ENCODE results near the gene SNCAIP.
A peak's percentile ranks its signal among the peaks of the same experiment; 100 is the strongest.

SNCAIP gene

DNA sequence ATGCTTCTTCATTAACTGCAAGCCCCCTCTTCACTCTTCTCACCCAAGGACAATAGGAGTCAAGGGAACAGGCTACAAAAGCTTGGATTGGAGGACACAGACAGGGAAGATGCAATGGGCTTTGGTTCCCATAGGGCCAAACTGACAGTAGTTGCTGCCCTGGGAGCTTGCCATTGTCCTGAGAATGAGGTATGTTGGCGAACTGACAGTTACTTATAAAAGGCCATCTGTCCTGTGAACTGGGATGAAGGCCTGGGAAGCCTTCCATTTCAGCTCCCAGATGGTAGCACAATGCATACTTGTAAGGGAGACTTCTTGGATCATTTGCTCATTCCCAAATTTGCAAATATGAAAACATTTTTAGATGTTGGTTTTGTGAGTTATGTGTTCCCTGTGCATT is 88.9 kb downstream of the SNCAIP start:
- no peak overlapping the region for H3K27ac ChIP-seq
- H3K9ac ChIP-seq (ENCODE audit: insufficient read length) = no peak overlapping the region
- H3K36me3 ChIP-seq (ENCODE audit: insufficient read depth, low read length) = no peaks in the 10 kb centered on the region
- H3K4me3 ChIP-seq = no peak overlapping the region
- no peaks in the 10 kb centered on the region for H3K9me3 ChIP-seq (ENCODE audit: low read depth, low read length)
- DNase-seq (ENCODE audit: low read depth, low spot score) = no peak
- TF ChIP-seq EZH2 (IDR thresholded peaks at IDR 0.05) (no peak), FOXP2 (optimal IDR thresholded peaks at IDR 0.05; ENCODE audit: control extremely low read depth, extremely low read length, insufficient read depth) (no peak), POLR2AphosphoS5 (IDR thresholded peaks at IDR 0.05; ENCODE audit: borderline replicate concordance, low read depth, low read length) (no peak)

DNA sequence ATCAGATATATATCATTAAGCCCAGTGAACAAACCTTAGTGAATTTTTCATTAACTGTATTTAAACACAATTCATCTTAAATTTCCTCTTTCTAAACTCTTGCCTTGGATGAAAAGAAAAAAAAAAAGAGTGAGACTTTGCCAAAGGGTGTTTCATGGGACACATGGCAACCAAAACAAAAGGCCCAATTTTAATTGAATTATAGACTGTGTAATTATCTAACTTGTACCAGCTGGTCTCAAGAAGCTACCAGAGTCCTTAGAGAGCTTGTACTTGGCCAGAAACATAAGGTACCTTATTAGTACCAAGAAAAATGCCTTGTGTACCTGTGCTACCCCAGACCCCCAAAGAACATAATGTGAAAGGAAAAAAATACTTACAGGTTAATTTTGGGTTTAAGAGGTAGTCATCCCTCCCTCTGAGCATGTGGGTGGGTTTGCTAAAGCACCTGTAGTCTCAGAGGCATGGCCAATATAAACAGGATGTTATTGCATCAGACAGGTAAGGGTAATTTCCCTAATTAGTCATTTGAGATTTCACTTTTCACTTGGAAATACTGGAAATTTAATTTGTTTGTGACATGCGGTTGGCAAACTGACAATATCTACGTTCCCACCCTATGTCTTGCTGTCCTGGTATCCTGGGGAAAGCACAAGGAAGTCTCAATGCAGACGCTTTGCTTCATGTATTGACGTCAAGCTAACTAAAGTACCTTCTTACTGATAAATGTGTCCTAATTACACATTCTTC is 90.1 kb downstream of the SNCAIP start:
- H3K36me3 ChIP-seq (ENCODE audit: insufficient read depth, low read length) = no peaks in the 10 kb centered on the region
- no peak for TF ChIP-seq POLR2AphosphoS5 (IDR thresholded peaks at IDR 0.05; ENCODE audit: borderline replicate concordance, low read depth, low read length)
- no peak for TF ChIP-seq EZH2 (IDR thresholded peaks at IDR 0.05)
- TF ChIP-seq FOXP2 (optimal IDR thresholded peaks at IDR 0.05; ENCODE audit: control extremely low read depth, extremely low read length, insufficient read depth) = no peak
- no peaks in the 10 kb centered on the region for H3K9me3 ChIP-seq (ENCODE audit: low read depth, low read length)
- H3K4me3 ChIP-seq = no peak overlapping the region
- no peak for DNase-seq (ENCODE audit: low read depth, low spot score)
- no peak overlapping the region for H3K27ac ChIP-seq
- H3K9ac ChIP-seq (ENCODE audit: insufficient read length) = no peak overlapping the region

DNA sequence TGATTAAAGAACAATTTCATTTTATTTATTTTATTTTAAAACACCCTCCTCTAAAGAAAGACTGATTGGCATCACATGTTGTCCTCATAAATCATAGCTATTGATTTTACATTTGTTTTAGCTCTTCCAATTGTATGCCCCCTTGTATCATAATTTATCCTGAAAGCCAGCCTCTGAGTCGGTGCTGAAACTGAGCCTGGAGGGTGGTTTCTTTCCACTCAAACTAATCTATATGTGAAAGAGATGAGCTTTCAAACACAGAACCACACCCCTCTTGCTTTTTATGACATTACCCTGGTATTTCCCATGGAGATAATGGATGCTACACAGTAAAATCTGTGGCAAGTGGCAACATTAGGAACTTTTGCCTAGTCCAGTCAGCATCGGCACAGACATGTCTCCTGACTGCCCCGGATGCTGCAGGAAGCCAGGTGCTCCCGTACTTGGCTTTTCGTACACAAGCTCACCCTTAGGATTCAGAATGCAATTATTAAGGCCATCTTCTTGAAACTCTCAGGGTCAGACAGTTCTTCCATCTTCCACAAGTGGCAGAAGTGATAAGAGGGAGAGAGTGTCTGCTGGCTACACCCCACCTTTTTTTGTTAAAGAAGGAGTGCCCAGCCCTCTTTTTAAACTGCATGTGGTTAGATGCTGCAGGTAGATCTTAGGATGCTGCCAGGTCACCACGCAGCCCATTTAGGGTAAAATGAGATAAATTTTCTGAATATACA is 91.1 kb downstream of the SNCAIP start:
- DNase-seq (ENCODE audit: low read depth, low spot score) = no peak
- Histone ChIP-seq H3K9me3 (ENCODE audit: low read depth, low read length) (no peaks in the 10 kb centered on the region), H3K27ac (no peak overlapping the region), H3K4me3 (no peak overlapping the region), H3K9ac (ENCODE audit: insufficient read length) (no peak overlapping the region), H3K36me3 (ENCODE audit: insufficient read depth, low read length) (no peaks in the 10 kb centered on the region)
- TF ChIP-seq EZH2 (IDR thresholded peaks at IDR 0.05) = no peak
- no peak for TF ChIP-seq POLR2AphosphoS5 (IDR thresholded peaks at IDR 0.05; ENCODE audit: borderline replicate concordance, low read depth, low read length)
- no peak for TF ChIP-seq FOXP2 (optimal IDR thresholded peaks at IDR 0.05; ENCODE audit: control extremely low read depth, extremely low read length, insufficient read depth)

DNA sequence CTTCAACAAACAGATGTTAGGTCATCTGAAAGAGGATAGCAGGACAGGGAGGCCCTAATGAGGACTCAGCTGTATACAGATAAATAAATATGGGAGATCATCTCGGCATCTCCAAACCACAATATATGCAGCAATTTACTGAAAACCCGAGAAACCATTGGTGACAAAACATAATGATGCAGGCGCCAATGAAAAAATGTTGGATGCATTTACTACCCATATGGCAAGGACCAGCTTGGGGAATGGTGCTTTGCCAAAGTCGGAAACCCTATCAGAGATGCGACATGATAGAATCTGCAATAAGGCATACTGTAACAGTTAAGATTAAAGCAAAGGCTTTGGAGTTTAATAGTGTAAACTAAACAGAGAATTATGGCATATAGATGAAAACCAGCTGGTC is 92.0 kb downstream of the SNCAIP start:
- H3K9me3 ChIP-seq (ENCODE audit: low read depth, low read length) = no peaks in the 10 kb centered on the region
- H3K36me3 ChIP-seq (ENCODE audit: insufficient read depth, low read length) = no peaks in the 10 kb centered on the region
- no peak overlapping the region for H3K9ac ChIP-seq (ENCODE audit: insufficient read length)
- no peak for DNase-seq (ENCODE audit: low read depth, low spot score)
- TF ChIP-seq EZH2 (IDR thresholded peaks at IDR 0.05) = no peak
- TF ChIP-seq FOXP2 (optimal IDR thresholded peaks at IDR 0.05; ENCODE audit: control extremely low read depth, extremely low read length, insufficient read depth) = no peak
- no peak overlapping the region for H3K27ac ChIP-seq
- H3K4me3 ChIP-seq = no peak overlapping the region

DNA sequence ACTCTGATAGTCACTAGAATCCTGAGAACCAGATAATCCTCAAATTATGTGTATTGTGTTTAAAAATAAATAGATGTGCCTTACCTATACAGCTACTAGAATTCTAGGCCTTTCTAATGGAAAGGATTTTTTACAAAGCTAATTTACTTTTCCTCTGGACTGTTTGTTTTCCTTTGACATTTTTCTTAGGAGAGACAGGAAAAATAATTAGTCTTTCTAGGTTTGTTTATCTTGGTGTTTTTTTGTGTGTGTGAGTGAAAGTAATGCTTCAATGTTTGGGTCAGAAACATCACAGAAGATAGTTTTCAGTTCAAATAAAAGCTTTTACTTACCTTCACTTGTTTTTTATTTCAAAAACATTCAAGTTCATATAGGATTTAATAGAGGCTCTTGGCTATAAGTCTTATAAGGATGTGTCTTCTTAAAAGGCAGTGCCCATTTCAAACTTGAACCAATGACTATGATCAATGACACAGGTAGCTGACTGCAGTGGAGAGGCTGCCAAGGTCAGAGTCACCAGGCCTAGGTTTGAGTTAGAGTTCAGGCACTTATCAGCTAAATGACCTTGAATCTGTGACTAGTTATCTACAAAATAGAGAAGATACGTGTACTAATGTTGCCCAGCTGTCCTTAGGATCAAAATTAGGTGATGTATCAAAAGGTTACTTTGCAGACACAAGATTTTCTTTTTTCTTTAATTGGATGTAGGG is 92.8 kb downstream of the SNCAIP start:
- Histone ChIP-seq H3K36me3 (ENCODE audit: insufficient read depth, low read length) (no peaks in the 10 kb centered on the region), H3K4me3 (no peak overlapping the region), H3K27ac (no peak overlapping the region), H3K9me3 (ENCODE audit: low read depth, low read length) (no peaks in the 10 kb centered on the region), H3K9ac (ENCODE audit: insufficient read length) (no peak overlapping the region)
- DNase-seq (ENCODE audit: low read depth, low spot score) = no peak
- no peak for TF ChIP-seq POLR2AphosphoS5 (IDR thresholded peaks at IDR 0.05; ENCODE audit: borderline replicate concordance, low read depth, low read length)
- no peak for TF ChIP-seq FOXP2 (optimal IDR thresholded peaks at IDR 0.05; ENCODE audit: control extremely low read depth, extremely low read length, insufficient read depth)
- no peak for TF ChIP-seq EZH2 (IDR thresholded peaks at IDR 0.05)

DNA sequence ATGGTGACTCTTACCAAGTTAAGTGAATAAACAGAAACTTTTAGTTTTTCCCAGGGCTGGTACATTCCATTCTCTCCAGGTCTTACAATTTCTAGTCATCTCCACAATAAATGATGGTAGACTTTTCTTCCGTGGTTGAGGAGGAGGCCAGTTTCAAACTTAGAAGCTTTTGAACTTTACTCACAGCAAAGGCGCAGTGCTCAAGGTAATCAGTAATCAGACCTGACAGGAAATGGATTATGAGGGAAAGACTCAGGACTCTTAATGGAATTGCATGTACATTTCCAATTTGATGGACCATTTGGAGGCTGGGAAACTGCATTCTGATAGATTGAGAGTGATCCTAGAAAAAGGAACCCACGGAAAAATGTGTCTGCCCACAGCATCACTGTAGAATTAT is 93.7 kb downstream of the SNCAIP start:
- Histone ChIP-seq H3K4me3 (no peak overlapping the region), H3K9me3 (ENCODE audit: low read depth, low read length) (no peaks in the 10 kb centered on the region), H3K27ac (no peak overlapping the region), H3K9ac (ENCODE audit: insufficient read length) (no peak overlapping the region), H3K36me3 (ENCODE audit: insufficient read depth, low read length) (no peaks in the 10 kb centered on the region)
- DNase-seq (ENCODE audit: low read depth, low spot score) = no peak
- TF ChIP-seq POLR2AphosphoS5 (IDR thresholded peaks at IDR 0.05; ENCODE audit: borderline replicate concordance, low read depth, low read length) (no peak), EZH2 (IDR thresholded peaks at IDR 0.05) (no peak), FOXP2 (optimal IDR thresholded peaks at IDR 0.05; ENCODE audit: control extremely low read depth, extremely low read length, insufficient read depth) (no peak)

DNA sequence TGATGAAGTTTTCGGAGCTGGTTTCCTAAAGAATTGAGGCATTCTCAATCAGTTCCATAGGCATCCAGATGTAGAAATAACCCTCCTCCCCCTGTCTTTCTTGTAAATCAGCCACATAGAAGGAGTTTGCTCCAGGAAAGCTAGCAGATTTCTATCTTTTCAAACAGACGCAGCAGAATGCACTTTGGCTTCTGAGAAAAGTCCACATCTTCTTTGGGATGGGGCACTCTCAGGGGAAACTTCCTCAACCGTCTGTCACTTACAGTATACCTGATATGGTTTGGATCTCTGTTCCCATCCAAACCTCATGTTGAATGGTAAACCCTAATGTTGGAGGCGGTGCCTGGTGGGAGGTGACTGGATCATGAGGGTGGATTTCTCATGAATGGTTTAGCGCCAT is 94.1 kb downstream of the SNCAIP start:
- Histone ChIP-seq H3K27ac (no peak overlapping the region), H3K36me3 (ENCODE audit: insufficient read depth, low read length) (no peaks in the 10 kb centered on the region), H3K4me3 (no peak overlapping the region), H3K9me3 (ENCODE audit: low read depth, low read length) (no peaks in the 10 kb centered on the region), H3K9ac (ENCODE audit: insufficient read length) (no peak overlapping the region)
- DNase-seq (ENCODE audit: low read depth, low spot score) = no peak
- TF ChIP-seq FOXP2 (optimal IDR thresholded peaks at IDR 0.05; ENCODE audit: control extremely low read depth, extremely low read length, insufficient read depth) (no peak), EZH2 (IDR thresholded peaks at IDR 0.05) (no peak), POLR2AphosphoS5 (IDR thresholded peaks at IDR 0.05; ENCODE audit: borderline replicate concordance, low read depth, low read length) (no peak)

DNA sequence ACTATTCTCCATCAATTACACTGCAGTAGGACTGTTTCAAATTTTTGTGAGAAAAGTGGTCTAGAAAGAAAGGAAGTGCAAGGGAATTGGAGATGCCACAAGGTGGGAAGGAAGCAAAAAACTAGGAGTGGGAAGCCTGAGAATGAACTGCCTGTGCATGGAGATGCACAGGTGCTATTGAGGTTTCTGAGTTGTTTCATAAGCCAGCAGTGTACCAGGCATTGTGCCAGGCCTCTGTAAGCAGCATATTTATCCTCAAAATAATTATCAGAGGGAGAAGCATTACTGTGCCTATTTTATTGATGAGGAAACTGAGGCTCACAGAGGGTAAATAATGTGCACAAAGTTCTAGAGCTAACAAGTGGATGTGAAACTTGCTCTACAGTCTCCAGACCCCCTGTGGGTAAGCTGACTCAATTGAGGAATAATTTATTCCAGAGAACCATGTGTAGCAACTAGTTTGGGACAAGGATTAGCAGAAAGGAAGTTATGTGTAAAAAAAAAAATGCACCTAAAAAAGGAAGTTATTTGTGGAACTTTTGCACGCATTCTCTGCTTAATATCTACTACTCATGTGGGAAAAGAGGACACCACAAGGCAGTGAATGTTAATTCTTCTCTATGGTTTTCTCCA is 96.7 kb downstream of the SNCAIP start:
- peak; percentile 48 for DNase-seq (ENCODE audit: low read depth, low spot score)
- Histone ChIP-seq H3K36me3 (ENCODE audit: insufficient read depth, low read length) (no peaks in the 10 kb centered on the region), H3K9ac (ENCODE audit: insufficient read length) (no peak overlapping the region), H3K9me3 (ENCODE audit: low read depth, low read length) (no peaks in the 10 kb centered on the region), H3K27ac (no peak overlapping the region), H3K4me3 (0 out of 2 replicates have a peak overlapping the region, but pooled peaks have one; percentile 18)
- TF ChIP-seq POLR2AphosphoS5 (IDR thresholded peaks at IDR 0.05; ENCODE audit: borderline replicate concordance, low read depth, low read length) = no peak
- TF ChIP-seq EZH2 (IDR thresholded peaks at IDR 0.05) = no peak
- no peak for TF ChIP-seq FOXP2 (optimal IDR thresholded peaks at IDR 0.05; ENCODE audit: control extremely low read depth, extremely low read length, insufficient read depth)

Data from SK-N-MC (cell line).